OCI-LY7 (cell line): ENCODE results near the gene GPR34. TPM values are rescaled to one million over a fixed set of nuclear protein-coding genes. Genes with fewer than 3 reads are reported as not detected.
"Not testable (repeated sequence)": the region's sequence is repeated elsewhere in the genome, so short reads cannot be mapped to it uniquely, and the experiment has no call there.

Experiments
- Bru-seq: library from RNA; stranded (reverse); fragments of 400-500 nt; gene quantifications from one replicate; lab custom pipeline; 2021; lab: Mats Ljungman, UMichigan
- BruChase-seq, 2 experiments: library from RNA; stranded (reverse); fragments of 400-500 nt; gene quantifications; one replicate each; lab custom pipeline; 2021; lab: Mats Ljungman, UMichigan
- BruUV-seq: library from RNA; stranded (reverse); fragments of 400-500 nt; replicated peaks from 2 replicates; lab custom pipeline; 2021; lab: Mats Ljungman, UMichigan
- CTCF ChIA-PET: fragments of 300-600 bp; sonication (Branson Sonifier 250); formaldehyde crosslinking; loops from one replicate; lab custom pipeline; 2022; ENCODE audit warnings: antibody characterized with exemption; ENCODE audit not compliant: unreplicated experiment; lab: Charles Lee
- POLR2A ChIA-PET: fragments of 300-600 bp; sonication (Branson Sonifier 250); formaldehyde crosslinking; loops from one replicate; lab custom pipeline; 2022; ENCODE audit warnings: antibody characterized with exemption; lab: Charles Lee
- DNase-seq: peaks from one replicate; pipeline ENCODE4 v3.0.0-alpha.2; 2015; ENCODE audit warnings: low spot score
- H2AFZ ChIP-seq: fragments of 200-600 bp; sonication (generic), shearing (Covaris generic); 2 replicates; pipeline ENCODE4 v1.6.1; 2014; ENCODE audit warnings: mild to moderate bottlenecking, antibody characterized with exemption, low read length, moderate library complexity
- H3K27ac ChIP-seq: fragments of 200-600 bp; sonication (generic); 2 replicates; pipeline ENCODE4 v1.5.1; 2014; ENCODE audit warnings: mixed run types, low read depth, mild to moderate bottlenecking, moderate library complexity, low read length, inconsistent platforms; ENCODE audit not compliant: poor library complexity, severe bottlenecking
- H3K36me3 ChIP-seq: fragments of 200-600 bp; sonication (generic); 2 replicates; pipeline ENCODE4 v1.6.1; 2014; ENCODE audit warnings: mild to moderate bottlenecking, antibody characterized with exemption, low read length, moderate library complexity, mixed read lengths; ENCODE audit not compliant: insufficient read depth
- H3K4me1 ChIP-seq: fragments of 200-600 bp; sonication (generic); 2 replicates; pipeline ENCODE4 v1.5.1; 2014; ENCODE audit warnings: mild to moderate bottlenecking, low read length; ENCODE audit not compliant: insufficient read depth, poor library complexity, severe bottlenecking
- H3K4me2 ChIP-seq: fragments of 200-600 bp; sonication (generic); 2 replicates; pipeline ENCODE4 v1.6.1; 2014; ENCODE audit warnings: mild to moderate bottlenecking, low read length
- H3K4me3 ChIP-seq: fragments of 200-600 bp; sonication (generic); 2 replicates; pipeline ENCODE4 v1.5.1; 2014; ENCODE audit warnings: mild to moderate bottlenecking, low read depth, low read length; ENCODE audit not compliant: poor library complexity, severe bottlenecking
- H3K79me2 ChIP-seq: fragments of 200-600 bp; sonication (generic); 2 replicates; pipeline ENCODE4 v1.6.1; 2016; ENCODE audit warnings: low read depth, mild to moderate bottlenecking, low read length, moderate library complexity, mixed read lengths; ENCODE audit not compliant: insufficient read depth
- H3K9me2 ChIP-seq: fragments of 200-600 bp; sonication (generic); 2 replicates; pipeline ENCODE4 v1.6.1; 2016; ENCODE audit warnings: mild to moderate bottlenecking, low read length, mixed read lengths; ENCODE audit not compliant: insufficient read depth
- H3K9me3 ChIP-seq: fragments of 200-600 bp; sonication (generic); 2 replicates; pipeline ENCODE4 v1.6.1; 2014; ENCODE audit warnings: mild to moderate bottlenecking, mixed run types, low read length, mixed read lengths
- H4K20me1 ChIP-seq: fragments of 200-600 bp; sonication (generic); 2 replicates; pipeline ENCODE4 v1.6.1; 2014; ENCODE audit warnings: mild to moderate bottlenecking, antibody characterized with exemption, low read length, moderate library complexity, mixed read lengths; ENCODE audit not compliant: insufficient read depth
- EZH2phosphoT487 ChIP-seq: fragments of 200-600 bp; sonication (generic); IDR thresholded peaks from 2 replicates; pipeline ENCODE4 v1.6.1; 2018; ENCODE audit warnings: low read depth, borderline replicate concordance, mild to moderate bottlenecking, mixed run types, antibody characterized with exemption, low read length, moderate library complexity, mixed read lengths
- intact Hi-C: fragments of 100-400 bp; cut with micrococcal nuclease; formaldehyde crosslinking; loops from one replicate; pipeline ENCODE4 v1.10.0; 2022; ENCODE audit not compliant: unreplicated experiment
- long read RNA-seq: library from polyadenylated mRNA; stranded (forward); transcript quantifications from one replicate; pipeline ENCODE4 v2.0.0, GENCODE V29; 2022
- total RNA-seq, 2 experiments: library from RNA; depleted of rRNA in 1 of 2; stranded (reverse); fragments of >200 nt in 1 of 2; shearing (Covaris generic) in 1 of 2; gene quantifications; 2 replicates each; pipeline ENCODE4 v1.2.3, GENCODE V29; 2014 to 2022
- TF ChIP-seq, protein P1 (sequence below): fragments of 200-600 bp; sonication (generic); conservative IDR thresholded peaks from 2 replicates; pipeline ENCODE4 v1.5.1; 2014; ENCODE audit warnings: mild to moderate bottlenecking, antibody characterized with exemption, low read length, moderate library complexity, mixed read lengths

Gene GPR34, protein sequence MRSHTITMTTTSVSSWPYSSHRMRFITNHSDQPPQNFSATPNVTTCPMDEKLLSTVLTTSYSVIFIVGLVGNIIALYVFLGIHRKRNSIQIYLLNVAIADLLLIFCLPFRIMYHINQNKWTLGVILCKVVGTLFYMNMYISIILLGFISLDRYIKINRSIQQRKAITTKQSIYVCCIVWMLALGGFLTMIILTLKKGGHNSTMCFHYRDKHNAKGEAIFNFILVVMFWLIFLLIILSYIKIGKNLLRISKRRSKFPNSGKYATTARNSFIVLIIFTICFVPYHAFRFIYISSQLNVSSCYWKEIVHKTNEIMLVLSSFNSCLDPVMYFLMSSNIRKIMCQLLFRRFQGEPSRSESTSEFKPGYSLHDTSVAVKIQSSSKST
- not detected in 2 replicates for total RNA-seq (2014; rRNA removed; shearing (Covaris generic))
- total RNA-seq (2022): not detected in 2 replicates
- not detected for Bru-seq, nascent RNA
- BruChase-seq, experiment 1, labeled RNA remaining after a 6-hour chase: not detected
- BruChase-seq, experiment 2, labeled RNA remaining after a 2-hour chase: not detected
- long read RNA-seq: 0 reads

GRCh38 chrX:41688835-41689234 lies at the start of gene GPR34:
Gene GPR34 (plus strand): TSS chrX:41688973. CDS start chrX:41695634, 6,661 bp downstream.
- Histone ChIP-seq H3K79me2 (no peaks in the 10 kb centered on the region), H3K4me1 (peaks cover 21% of the 10 kb centered on the region), H4K20me1 (no peaks in the 10 kb centered on the region), H3K4me3 (no peak within 1 kb of the TSS), H3K36me3 (no peaks in the 10 kb centered on the region), H3K4me2 (no peak within 1 kb of the TSS), H3K9me2 (no peaks in the 10 kb centered on the region), H3K27ac (no peak within 1 kb of the TSS), H3K9me3 (no peaks in the 10 kb centered on the region), H2AFZ (no peak within 1 kb of the TSS)
- no peak for TF ChIP-seq EZH2phosphoT487
- TF ChIP-seq, protein P1, sequence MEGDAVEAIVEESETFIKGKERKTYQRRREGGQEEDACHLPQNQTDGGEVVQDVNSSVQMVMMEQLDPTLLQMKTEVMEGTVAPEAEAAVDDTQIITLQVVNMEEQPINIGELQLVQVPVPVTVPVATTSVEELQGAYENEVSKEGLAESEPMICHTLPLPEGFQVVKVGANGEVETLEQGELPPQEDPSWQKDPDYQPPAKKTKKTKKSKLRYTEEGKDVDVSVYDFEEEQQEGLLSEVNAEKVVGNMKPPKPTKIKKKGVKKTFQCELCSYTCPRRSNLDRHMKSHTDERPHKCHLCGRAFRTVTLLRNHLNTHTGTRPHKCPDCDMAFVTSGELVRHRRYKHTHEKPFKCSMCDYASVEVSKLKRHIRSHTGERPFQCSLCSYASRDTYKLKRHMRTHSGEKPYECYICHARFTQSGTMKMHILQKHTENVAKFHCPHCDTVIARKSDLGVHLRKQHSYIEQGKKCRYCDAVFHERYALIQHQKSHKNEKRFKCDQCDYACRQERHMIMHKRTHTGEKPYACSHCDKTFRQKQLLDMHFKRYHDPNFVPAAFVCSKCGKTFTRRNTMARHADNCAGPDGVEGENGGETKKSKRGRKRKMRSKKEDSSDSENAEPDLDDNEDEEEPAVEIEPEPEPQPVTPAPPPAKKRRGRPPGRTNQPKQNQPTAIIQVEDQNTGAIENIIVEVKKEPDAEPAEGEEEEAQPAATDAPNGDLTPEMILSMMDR: no peak
- no TSS peak for BruUV-seq
- DNase-seq: no peak
- CTCF ChIA-PET: no interaction called here
- POLR2A ChIA-PET: interaction anchor here (0.6 to 0.7 kb wide), 2 partner anchors 55 to 120 kb away, joined by 3 to 4 read pairs; no protein-coding TSS in a partner anchor
- intact Hi-C loops: no loop called here

DNA sequence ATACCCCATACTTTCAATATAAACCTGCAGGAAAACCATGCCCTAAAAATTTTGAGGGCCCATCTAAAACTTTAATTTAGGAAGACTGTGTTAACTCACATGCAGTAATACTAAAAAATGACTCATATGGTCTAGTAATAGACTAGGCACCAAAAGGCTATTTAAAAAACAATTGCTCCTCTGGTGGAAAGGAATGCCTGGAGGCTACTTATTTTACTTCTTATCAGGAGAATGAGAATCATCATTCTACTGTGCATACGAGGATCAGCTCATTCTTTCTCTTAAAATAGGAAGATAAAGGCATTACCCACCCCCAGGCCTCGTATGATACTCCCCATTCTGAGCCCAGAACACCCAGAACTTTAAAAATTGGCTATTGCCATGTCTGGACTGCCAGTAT lies 42.6 kb upstream of the GPR34 start:
- H3K9me2 ChIP-seq, H4K20me1 ChIP-seq, H3K4me1 ChIP-seq, intact Hi-C loops, H2AFZ ChIP-seq, H3K9me3 ChIP-seq, H3K79me2 ChIP-seq, H3K27ac ChIP-seq, BruUV-seq, POLR2A ChIA-PET, H3K36me3 ChIP-seq, H3K4me2 ChIP-seq, DNase-seq, H3K4me3 ChIP-seq, CTCF ChIA-PET: not testable (repeated sequence)

DNA sequence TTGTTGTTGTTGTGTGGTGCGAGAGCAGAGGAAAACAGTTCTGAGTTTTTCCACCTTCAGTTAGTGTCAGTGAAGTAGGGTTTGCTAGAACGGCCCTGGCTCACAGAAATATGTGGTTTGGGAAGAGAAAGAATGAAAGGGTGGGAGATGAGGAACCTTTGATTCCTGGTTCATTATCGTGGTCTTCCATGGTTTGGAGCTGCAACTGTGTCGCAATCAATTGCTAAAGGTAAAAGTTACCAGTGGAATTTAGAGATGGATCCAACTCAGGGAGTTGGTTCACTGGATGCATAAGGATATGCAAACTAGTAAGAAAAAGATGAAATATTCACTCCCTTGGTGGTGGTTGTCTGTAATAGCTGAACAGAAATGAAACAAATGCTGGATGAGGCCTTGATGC lies 35.6 kb upstream of the GPR34 start:
- CTCF ChIA-PET: no interaction called here
- intact Hi-C loops: no loop called here

More for the DNA sequence above, 35.6 kb upstream of the GPR34 start:
- no peaks in the 10 kb centered on the region for H3K79me2 ChIP-seq
- H3K9me3 ChIP-seq: no peaks in the 10 kb centered on the region
- no peak for DNase-seq
- H3K4me1 ChIP-seq: no peaks in the 10 kb centered on the region
- peaks cover 28% of the 10 kb centered on the region for H3K36me3 ChIP-seq
- no peak overlapping the region for H2AFZ ChIP-seq
- no peak overlapping the region for H3K4me2 ChIP-seq
- TF ChIP-seq, protein P1: no peak
- TF ChIP-seq EZH2phosphoT487: no peak
- H3K9me2 ChIP-seq: no peaks in the 10 kb centered on the region
- no peaks in the 10 kb centered on the region for H4K20me1 ChIP-seq
- no peak overlapping the region for H3K4me3 ChIP-seq
- POLR2A ChIA-PET: no interaction called here
- no peak overlapping the region for H3K27ac ChIP-seq
- no TSS peak for BruUV-seq
